A673 (cell line): ENCODE data around the gene RSU1. TPM values are rescaled to one million over a fixed set of nuclear protein-coding genes. Genes with fewer than 3 reads are reported as not detected.

Experiments
- BruUV-seq: library from RNA; stranded (reverse); fragments of 400-500 nt; replicated peaks from 2 replicates; lab custom pipeline; 2021; lab: Mats Ljungman, UMichigan
- CTCF ChIA-PET: fragments of 300-600 bp; sonication (Branson Sonifier 250); formaldehyde crosslinking; loops from one replicate; lab custom pipeline; 2022; ENCODE audit warnings: antibody characterized with exemption; lab: Charles Lee
- POLR2A ChIA-PET: fragments of 300-600 bp; sonication (Branson Sonifier 250); formaldehyde crosslinking; loops from one replicate; lab custom pipeline; 2022; ENCODE audit warnings: antibody characterized with exemption; ENCODE audit not compliant: low non-redundant PET; lab: Charles Lee
- DNase-seq: peaks from one replicate; pipeline ENCODE4 v3.0.0-alpha.2; 2015; ENCODE audit warnings: low spot score
- H3K27ac ChIP-seq: fragments of 200-600 bp; sonication (generic); 2 replicates; pipeline ENCODE4 v1.5.1; 2016; ENCODE audit warnings: mixed run types, low read depth, mild to moderate bottlenecking, mixed read lengths, antibody characterized with exemption, low read length; ENCODE audit not compliant: poor library complexity, severe bottlenecking
- H3K27me3 ChIP-seq: fragments of 200-600 bp; sonication (generic); replicated peaks from 2 replicates; pipeline ENCODE4 v1.6.1; 2017; ENCODE audit warnings: mixed run types, low read depth, mild to moderate bottlenecking, mixed read lengths, antibody characterized with exemption, low read length; ENCODE audit not compliant: insufficient read depth, poor library complexity
- H3K36me3 ChIP-seq: fragments of 200-600 bp; sonication (generic); 2 replicates; pipeline ENCODE4 v1.6.1; 2016; ENCODE audit warnings: mixed run types, mild to moderate bottlenecking, mixed read lengths, antibody characterized with exemption, low read length; ENCODE audit not compliant: insufficient read depth, poor library complexity, severe bottlenecking
- H3K4me1 ChIP-seq: fragments of 200-600 bp; sonication (generic); 2 replicates; pipeline ENCODE4 v1.6.1; 2017; ENCODE audit warnings: mixed run types, mild to moderate bottlenecking, mixed read lengths, antibody characterized with exemption, low read length; ENCODE audit not compliant: insufficient read depth, poor library complexity, severe bottlenecking
- H3K4me3 ChIP-seq: fragments of 200-600 bp; sonication (generic); 2 replicates; pipeline ENCODE4 v1.5.1; 2016; ENCODE audit warnings: low read depth, mixed run types, mild to moderate bottlenecking, mixed read lengths, low read length; ENCODE audit not compliant: poor library complexity, severe bottlenecking
- H3K9me3 ChIP-seq: fragments of 200-600 bp; sonication (generic); 2 replicates; pipeline ENCODE4 v1.6.1; 2016; ENCODE audit warnings: mixed run types, low read depth, mild to moderate bottlenecking, mixed read lengths, antibody characterized with exemption, low read length; ENCODE audit not compliant: poor library complexity, severe bottlenecking
- EZH2 ChIP-seq: fragments of 200-600 bp; sonication (generic); IDR thresholded peaks from 2 replicates; pipeline ENCODE4 v1.6.1; 2017; ENCODE audit warnings: borderline replicate concordance, low read depth, mild to moderate bottlenecking, mixed read lengths, antibody characterized with exemption, low read length; ENCODE audit not compliant: poor library complexity, severe bottlenecking
- intact Hi-C: fragments of 100-400 bp; cut with micrococcal nuclease; formaldehyde crosslinking; loops from one replicate; pipeline ENCODE4 v1.10.0; 2022; ENCODE audit not compliant: unreplicated experiment
- total RNA-seq: library from RNA; stranded (reverse); gene quantifications from 2 replicates; pipeline ENCODE4 v1.2.3, GENCODE V29; 2021
- TF ChIP-seq, protein P1 (sequence below): fragments of 300-800, 200-600 bp; sonication (generic); conservative IDR thresholded peaks from 2 replicates; pipeline ENCODE4 v1.5.1; 2017; ENCODE audit warnings: low read depth, mild to moderate bottlenecking, antibody characterized with exemption, low read length, moderate library complexity, mixed read lengths

RSU1 gene
- total RNA-seq, 1 experiment from 2014 or later: 64.0 TPM

DNA sequence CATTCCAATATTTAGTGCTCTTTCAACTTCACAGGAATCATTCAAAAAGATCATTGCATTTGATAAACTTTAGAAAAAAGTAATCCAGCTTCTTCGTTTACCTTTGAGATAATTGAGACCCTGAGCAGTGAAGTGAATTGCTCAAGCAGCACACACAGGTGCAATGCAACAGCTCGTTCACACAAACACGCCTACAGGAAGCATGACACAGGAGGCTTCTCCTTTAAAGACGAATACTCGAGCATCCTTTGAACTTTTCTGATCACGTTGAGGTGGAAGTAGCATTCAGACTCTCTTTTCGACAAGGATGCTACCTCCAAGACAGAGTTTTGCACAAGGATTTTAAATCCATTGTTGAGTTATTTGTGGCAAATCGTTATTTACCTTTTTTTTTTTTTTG lies 18.0 kb upstream of the RSU1 start:
- POLR2A ChIA-PET: no interaction called here
- intact Hi-C loops: no loop called here
- BruUV-seq: no TSS peak
- Histone ChIP-seq H3K27ac (no peak overlapping the region), H3K4me1 (peaks cover 28% of the 10 kb centered on the region), H3K36me3 (no peaks in the 10 kb centered on the region), H3K4me3 (no peak overlapping the region), H3K9me3 (no peaks in the 10 kb centered on the region), H3K27me3 (no peaks in the 10 kb centered on the region)
- CTCF ChIA-PET: no interaction called here
- DNase-seq: no peak
- TF ChIP-seq, protein P1, sequence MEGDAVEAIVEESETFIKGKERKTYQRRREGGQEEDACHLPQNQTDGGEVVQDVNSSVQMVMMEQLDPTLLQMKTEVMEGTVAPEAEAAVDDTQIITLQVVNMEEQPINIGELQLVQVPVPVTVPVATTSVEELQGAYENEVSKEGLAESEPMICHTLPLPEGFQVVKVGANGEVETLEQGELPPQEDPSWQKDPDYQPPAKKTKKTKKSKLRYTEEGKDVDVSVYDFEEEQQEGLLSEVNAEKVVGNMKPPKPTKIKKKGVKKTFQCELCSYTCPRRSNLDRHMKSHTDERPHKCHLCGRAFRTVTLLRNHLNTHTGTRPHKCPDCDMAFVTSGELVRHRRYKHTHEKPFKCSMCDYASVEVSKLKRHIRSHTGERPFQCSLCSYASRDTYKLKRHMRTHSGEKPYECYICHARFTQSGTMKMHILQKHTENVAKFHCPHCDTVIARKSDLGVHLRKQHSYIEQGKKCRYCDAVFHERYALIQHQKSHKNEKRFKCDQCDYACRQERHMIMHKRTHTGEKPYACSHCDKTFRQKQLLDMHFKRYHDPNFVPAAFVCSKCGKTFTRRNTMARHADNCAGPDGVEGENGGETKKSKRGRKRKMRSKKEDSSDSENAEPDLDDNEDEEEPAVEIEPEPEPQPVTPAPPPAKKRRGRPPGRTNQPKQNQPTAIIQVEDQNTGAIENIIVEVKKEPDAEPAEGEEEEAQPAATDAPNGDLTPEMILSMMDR: no peak
- TF ChIP-seq EZH2: no peak

DNA sequence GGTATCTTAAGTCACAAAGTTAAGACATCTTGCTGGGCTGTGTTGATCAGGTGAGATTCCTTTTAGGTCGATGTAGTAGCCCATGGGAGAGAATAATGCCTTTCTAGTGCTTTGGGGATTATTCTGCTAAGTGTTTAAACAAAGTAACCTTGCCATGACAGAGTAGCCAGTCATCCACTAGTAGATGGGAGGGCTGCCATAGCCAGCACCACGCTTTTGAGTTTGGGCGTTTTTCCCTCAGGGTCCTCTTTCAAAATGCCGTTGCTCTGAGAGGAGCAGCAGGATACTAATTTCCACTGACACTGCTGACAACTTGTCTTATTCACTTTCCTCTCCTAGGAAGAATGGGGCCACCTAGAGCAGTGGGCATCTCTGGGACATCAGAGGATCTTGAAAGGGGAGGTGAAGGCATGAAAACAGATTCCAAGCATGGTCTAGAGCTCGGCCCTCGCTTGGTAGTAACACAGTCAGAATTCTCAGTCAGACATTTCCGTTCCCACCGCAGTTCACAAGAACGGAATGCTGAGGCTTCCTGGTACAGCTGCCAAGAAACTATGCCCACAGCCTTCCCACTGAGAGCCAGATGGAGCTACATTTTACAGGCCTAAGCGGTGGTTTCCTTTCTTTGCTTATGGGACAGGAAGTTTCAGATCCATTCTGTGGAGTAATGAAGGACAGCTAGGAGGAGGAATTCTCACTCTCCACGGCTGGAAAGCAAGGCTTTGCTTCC lies 15.3 kb upstream of the RSU1 start:
- no TSS peak for BruUV-seq
- ChIA-PET POLR2A (interaction anchor here (0.6 to 0.7 kb wide), 3 partner anchors 15 to 434 kb away, joined by 3 to 4 read pairs (median 4); partner anchors contain the start of gene RSU1), CTCF (no interaction called here)
- Histone ChIP-seq H3K36me3 (no peaks in the 10 kb centered on the region), H3K4me1 (peaks cover 28% of the 10 kb centered on the region), H3K27ac (peak overlapping the region; percentile 88), H3K27me3 (no peaks in the 10 kb centered on the region), H3K4me3 (no peak overlapping the region), H3K9me3 (no peaks in the 10 kb centered on the region)
- no peak for TF ChIP-seq EZH2
- TF ChIP-seq, protein P1: no peak
- peak; percentile 97 for DNase-seq
- intact Hi-C loops: loop anchor here (2.0 kb wide), 1 partner anchor 424 kb away; no protein-coding TSS in a partner anchor

DNA sequence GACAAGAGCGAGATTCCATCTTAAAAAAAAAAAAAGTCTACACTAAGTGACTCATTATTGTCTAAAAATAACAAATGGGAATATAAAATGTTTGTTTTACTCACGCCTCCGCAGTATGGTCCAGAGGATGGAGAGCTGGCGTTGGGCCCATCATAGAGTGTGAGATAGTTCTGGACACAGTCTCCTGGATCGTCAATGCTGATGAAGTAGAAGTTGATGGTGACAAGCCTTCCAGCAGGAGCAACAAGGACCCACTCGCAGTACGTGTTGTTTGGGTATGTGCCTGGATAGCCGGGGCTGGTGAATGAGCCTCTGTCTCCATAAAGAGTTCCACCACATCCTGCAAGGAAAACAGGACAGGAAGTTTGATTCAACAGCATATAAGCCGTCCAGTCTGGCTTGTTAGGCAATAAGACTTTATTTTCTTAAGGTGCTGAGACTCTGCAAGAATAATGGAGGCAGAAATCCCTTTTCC lies 11.5 kb upstream of the RSU1 start:
- peaks cover 25% of the 10 kb centered on the region for H3K4me1 ChIP-seq
- no peaks in the 10 kb centered on the region for H3K36me3 ChIP-seq
- H3K27me3 ChIP-seq: no peaks in the 10 kb centered on the region
- no peak overlapping the region for H3K4me3 ChIP-seq
- CTCF ChIA-PET: interaction anchor here (0.6 to 0.7 kb wide), 4 partner anchors 11 to 689 kb away, joined by 3 to 4 read pairs (median 3); no protein-coding TSS in a partner anchor
- no TSS peak for BruUV-seq
- H3K9me3 ChIP-seq: no peaks in the 10 kb centered on the region
- no peak for DNase-seq
- POLR2A ChIA-PET: no interaction called here
- TF ChIP-seq EZH2: no peak
- TF ChIP-seq, protein P1: no peak
- intact Hi-C loops: loop anchor here (5.0 to 10.0 kb wide), 2 partner anchors 604 to 916 kb away; no protein-coding TSS in a partner anchor
- H3K27ac ChIP-seq: no peak overlapping the region
